ENCODE results near the gene FBF1. TPM values are rescaled to one million over a fixed set of nuclear protein-coding genes. Genes with fewer than 3 reads are reported as not detected.

FBF1 gene
- total and polyA plus RNA-seq, 9 donors = 5.1 to 9.1 (median 7.6) TPM

DNA sequence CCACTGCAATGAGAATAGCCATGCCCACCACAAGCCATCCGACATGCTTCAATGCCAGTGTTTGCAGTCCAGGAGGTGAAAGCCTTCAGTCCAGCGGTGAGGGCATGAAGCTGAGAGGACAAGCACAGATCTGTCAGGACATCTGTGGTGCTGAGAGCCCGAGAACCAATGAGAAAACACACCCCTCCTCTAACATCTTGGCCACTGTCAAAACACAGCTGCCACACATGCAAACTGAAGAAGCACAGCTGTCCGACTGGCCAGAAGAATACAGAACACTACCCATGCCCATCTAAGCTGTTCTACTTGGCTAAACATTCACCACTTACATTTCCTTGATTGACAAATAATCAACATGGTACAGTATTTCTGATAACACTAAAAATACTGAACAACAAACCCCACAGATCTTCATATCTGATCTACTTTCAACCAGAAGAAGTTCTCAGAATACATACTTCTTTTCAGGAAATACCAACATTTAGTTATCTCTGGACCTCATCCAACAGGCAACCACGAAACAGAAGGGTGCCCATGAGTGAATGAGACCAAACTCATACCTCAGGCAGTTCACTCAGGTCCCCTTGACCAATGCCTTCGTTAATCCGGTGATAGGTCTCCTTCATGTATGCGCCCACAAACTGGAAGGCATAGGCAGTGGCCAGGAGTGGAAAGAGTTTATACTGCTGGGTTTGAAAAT is 10.2 kb upstream of the FBF1 start:
- Histone ChIP-seq H3K27ac (ENCODE audit: low read length) (peak overlapping the region; percentile 31), H3K4me3 (ENCODE audit: low read length) (no peak overlapping the region), H3K36me3 (ENCODE audit: control insufficient read depth, insufficient read depth, low read length) (peaks cover 71% of the 10 kb centered on the region), H3K9me3 (replicated peaks; ENCODE audit: control insufficient read depth, low read depth, low read length) (no peaks in the 10 kb centered on the region), H3K4me1 (ENCODE audit: control insufficient read depth, insufficient read depth, low read length) (peaks cover 15% of the 10 kb centered on the region), H3K27me3 (ENCODE audit: control insufficient read depth, insufficient read depth, low read length) (no peaks in the 10 kb centered on the region)
- DNase-seq = peak; percentile 81
- 86% methylated on average over 5 of the region's 8 CpGs for WGBS (ENCODE audit: insufficient coverage)

DNA sequence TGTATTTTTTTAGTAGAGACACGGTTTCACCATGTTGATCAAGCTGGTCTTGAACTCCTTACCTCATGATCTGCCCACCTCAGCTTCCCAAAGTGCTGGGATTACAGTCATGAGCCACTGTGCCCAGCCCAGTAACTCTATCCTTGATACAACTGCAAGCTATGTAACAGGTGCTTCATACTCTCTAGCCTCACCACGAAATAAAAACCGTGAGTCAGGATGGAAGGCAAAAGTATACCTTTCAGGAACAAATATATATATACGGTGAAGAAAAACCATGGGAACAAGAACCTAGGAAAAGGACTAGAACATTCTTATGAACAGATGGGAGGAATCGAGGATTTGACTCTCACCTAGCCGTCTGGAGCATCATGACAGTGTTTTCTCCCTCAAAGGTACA is 9.6 kb upstream of the FBF1 start:
- Histone ChIP-seq H3K4me1 (ENCODE audit: control insufficient read depth, insufficient read depth, low read length) (peaks cover 16% of the 10 kb centered on the region), H3K36me3 (ENCODE audit: control insufficient read depth, insufficient read depth, low read length) (peaks cover 68% of the 10 kb centered on the region), H3K27ac (ENCODE audit: low read length) (no peak overlapping the region), H3K27me3 (ENCODE audit: control insufficient read depth, insufficient read depth, low read length) (no peaks in the 10 kb centered on the region), H3K4me3 (ENCODE audit: low read length) (no peak overlapping the region), H3K9me3 (replicated peaks; ENCODE audit: control insufficient read depth, low read depth, low read length) (no peaks in the 10 kb centered on the region)
- no peak for DNase-seq
- WGBS (ENCODE audit: insufficient coverage) = 87% methylated on average over 2 of the region's 6 CpGs

DNA sequence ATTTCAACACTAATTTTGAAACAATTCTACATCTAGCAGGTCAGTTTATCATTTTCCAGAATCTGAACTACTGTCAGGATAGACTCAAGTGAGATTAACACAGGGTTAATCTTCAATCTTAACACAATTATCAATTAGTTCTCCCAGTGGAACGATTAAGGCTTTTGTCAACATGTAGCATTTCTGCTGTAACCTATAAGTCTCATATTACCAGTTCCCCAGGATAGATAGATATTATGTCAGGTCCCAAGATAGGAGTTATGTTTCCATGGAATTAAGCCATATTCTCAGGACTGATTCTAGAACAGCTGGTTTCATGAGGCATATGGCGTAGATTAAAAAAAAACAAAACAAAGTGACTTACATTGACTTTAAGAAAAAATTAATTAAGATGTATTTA is 4.4 kb upstream of the FBF1 start:
- no CpG with 5 or more reads among the region's 2 CpGs for WGBS (ENCODE audit: insufficient coverage)

DNA sequence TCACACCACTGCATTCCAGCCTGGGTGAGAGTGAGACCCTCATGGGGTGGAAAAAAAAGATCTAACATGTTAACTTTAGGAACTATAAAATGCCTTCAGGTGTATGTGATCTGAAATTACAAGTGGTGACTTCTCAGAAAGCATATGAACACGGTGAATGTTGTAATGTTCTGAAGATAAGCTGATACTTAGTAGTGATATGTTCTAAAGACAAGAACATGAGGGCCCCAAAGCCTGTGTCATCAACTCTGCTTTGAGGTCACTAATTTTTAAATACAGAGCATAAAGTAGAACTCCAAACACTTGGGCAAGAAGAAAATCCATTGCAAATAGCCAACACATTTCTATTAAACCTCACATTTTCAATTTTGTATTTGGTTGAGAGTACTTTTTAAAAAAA is 2.6 kb upstream of the FBF1 start:
- Histone ChIP-seq H3K4me1 (ENCODE audit: control insufficient read depth, insufficient read depth, low read length) (peaks cover 12% of the 10 kb centered on the region), H3K36me3 (ENCODE audit: control insufficient read depth, insufficient read depth, low read length) (peaks cover 28% of the 10 kb centered on the region), H3K4me3 (ENCODE audit: low read length) (no peak overlapping the region), H3K27me3 (ENCODE audit: control insufficient read depth, insufficient read depth, low read length) (no peaks in the 10 kb centered on the region), H3K27ac (ENCODE audit: low read length) (no peak overlapping the region), H3K9me3 (replicated peaks; ENCODE audit: control insufficient read depth, low read depth, low read length) (no peaks in the 10 kb centered on the region)
- DNase-seq = no peak
- WGBS (ENCODE audit: insufficient coverage) = 100% methylated on average over 1 of the region's 1 CpG

More for the DNA sequence above, 4.4 kb upstream of the FBF1 start:
- Histone ChIP-seq H3K36me3 (ENCODE audit: control insufficient read depth, insufficient read depth, low read length) (peaks cover 43% of the 10 kb centered on the region), H3K27me3 (ENCODE audit: control insufficient read depth, insufficient read depth, low read length) (no peaks in the 10 kb centered on the region), H3K4me1 (ENCODE audit: control insufficient read depth, insufficient read depth, low read length) (peaks cover 13% of the 10 kb centered on the region), H3K4me3 (ENCODE audit: low read length) (no peak overlapping the region), H3K27ac (ENCODE audit: low read length) (no peak overlapping the region), H3K9me3 (replicated peaks; ENCODE audit: control insufficient read depth, low read depth, low read length) (no peaks in the 10 kb centered on the region)
- DNase-seq = peak; percentile 30

DNA sequence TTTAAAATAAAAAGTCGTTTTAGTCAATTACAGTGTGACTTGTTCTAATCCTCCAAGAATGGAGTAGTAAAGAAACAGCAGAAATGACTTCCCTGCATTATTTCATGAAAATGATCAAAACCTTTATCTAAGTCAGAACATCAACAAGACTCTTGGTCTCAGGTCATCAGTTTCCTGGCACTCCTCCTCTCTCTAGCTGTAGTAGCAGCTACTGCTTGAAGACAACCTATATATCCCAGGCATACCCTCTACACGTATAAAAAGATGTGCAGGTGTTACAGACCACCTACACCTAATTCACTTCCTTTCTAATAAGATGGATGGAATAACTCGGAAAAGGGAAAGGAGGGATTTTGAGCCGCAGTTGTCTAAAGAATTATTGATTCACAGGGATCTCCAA is 1.6 kb upstream of the FBF1 start:
- peaks cover 12% of the 10 kb centered on the region for H3K4me1 ChIP-seq (ENCODE audit: control insufficient read depth, insufficient read depth, low read length)

DNA sequence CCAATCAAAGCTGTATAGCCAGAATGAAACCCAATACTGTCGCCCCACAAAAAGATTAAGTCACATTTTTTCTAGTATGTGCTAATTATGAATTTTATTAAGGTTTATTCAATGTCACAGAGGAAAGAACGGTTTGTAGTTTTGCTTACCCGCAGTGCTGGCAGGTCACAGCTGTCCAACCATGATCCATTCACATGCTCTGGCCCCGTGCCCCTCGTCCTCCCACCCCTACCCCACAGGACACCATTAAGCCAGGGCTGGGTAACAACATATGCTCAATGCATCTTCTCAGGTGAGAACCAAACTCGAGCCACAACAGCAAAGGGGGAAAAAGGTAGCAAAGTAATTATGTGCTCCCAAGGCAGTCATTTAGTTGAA is 589 bp upstream of the FBF1 start:
- WGBS (ENCODE audit: insufficient coverage) = no CpG with 5 or more reads among the region's 6 CpGs
- peak; percentile 29 for DNase-seq
- peak overlapping the region; percentile 1 for H3K27ac ChIP-seq (ENCODE audit: low read length)
- peaks cover 12% of the 10 kb centered on the region for H3K4me1 ChIP-seq (ENCODE audit: control insufficient read depth, insufficient read depth, low read length)
- H3K36me3 ChIP-seq (ENCODE audit: control insufficient read depth, insufficient read depth, low read length) = peaks cover 13% of the 10 kb centered on the region
- no peaks in the 10 kb centered on the region for H3K27me3 ChIP-seq (ENCODE audit: control insufficient read depth, insufficient read depth, low read length)
- peak overlapping the region; percentile 80 for H3K4me3 ChIP-seq (ENCODE audit: low read length)
- H3K9me3 ChIP-seq (replicated peaks; ENCODE audit: control insufficient read depth, low read depth, low read length) = no peaks in the 10 kb centered on the region

More for the DNA sequence above, 1.6 kb upstream of the FBF1 start:
- WGBS (ENCODE audit: insufficient coverage) = no CpG with 5 or more reads among the region's 4 CpGs
- H3K27me3 ChIP-seq (ENCODE audit: control insufficient read depth, insufficient read depth, low read length) = no peaks in the 10 kb centered on the region
- no peaks in the 10 kb centered on the region for H3K9me3 ChIP-seq (replicated peaks; ENCODE audit: control insufficient read depth, low read depth, low read length)
- H3K27ac ChIP-seq (ENCODE audit: low read length) = no peak overlapping the region
- no peak for DNase-seq
- peaks cover 20% of the 10 kb centered on the region for H3K36me3 ChIP-seq (ENCODE audit: control insufficient read depth, insufficient read depth, low read length)
- H3K4me3 ChIP-seq (ENCODE audit: low read length) = no peak overlapping the region

DNA sequence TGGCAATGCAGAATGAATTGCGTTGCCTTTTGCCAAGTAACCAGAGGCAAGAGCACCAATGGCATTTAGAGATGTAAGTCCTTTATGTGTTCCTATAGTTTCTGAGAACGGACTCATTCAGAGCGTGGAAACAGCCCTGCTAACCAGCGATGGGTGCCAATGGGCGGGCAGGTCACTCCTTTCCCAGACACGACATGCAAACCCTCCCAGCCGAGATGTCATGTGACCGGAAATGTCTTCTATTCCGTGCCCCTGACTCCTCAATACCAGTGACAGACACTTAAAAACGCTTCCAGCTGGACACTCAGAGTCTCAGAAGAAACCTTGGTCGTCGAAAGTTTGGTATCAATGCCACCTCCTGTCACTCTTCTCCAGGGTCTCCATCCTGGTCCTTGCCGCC is 3.2 kb downstream of the FBF1 start:
- Histone ChIP-seq H3K4me1 (ENCODE audit: control insufficient read depth, insufficient read depth, low read length) (peaks cover 10% of the 10 kb centered on the region), H3K27me3 (ENCODE audit: control insufficient read depth, insufficient read depth, low read length) (no peaks in the 10 kb centered on the region)
- WGBS (ENCODE audit: insufficient coverage) = 84% methylated on average over 11 of the region's 13 CpGs

DNA sequence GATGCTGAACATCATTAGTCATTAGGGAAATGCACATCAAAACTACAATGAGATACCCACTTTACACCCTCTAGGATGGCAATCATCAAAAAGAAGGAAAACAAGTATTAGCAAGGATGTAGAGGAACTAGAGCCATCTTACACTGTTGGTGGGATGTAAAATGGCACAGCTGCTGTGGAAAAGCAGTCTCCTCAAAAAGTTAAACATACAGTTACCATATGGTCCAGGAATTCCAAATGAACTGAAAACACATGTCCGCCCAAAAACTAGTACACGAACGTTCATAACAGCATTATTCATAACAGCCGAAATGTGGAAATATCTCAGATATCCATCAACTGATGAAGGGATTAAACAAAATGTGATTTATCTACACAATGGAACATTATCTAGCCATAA is 7.0 kb downstream of the FBF1 start:
- no CpG with 5 or more reads among the region's 4 CpGs for WGBS (ENCODE audit: insufficient coverage)
- no peaks in the 10 kb centered on the region for H3K9me3 ChIP-seq (replicated peaks; ENCODE audit: control insufficient read depth, low read depth, low read length)
- DNase-seq = no peak
- H3K27me3 ChIP-seq (ENCODE audit: control insufficient read depth, insufficient read depth, low read length) = no peaks in the 10 kb centered on the region
- no peak overlapping the region for H3K4me3 ChIP-seq (ENCODE audit: low read length)
- H3K4me1 ChIP-seq (ENCODE audit: control insufficient read depth, insufficient read depth, low read length) = no peaks in the 10 kb centered on the region
- peaks cover 4% of the 10 kb centered on the region for H3K36me3 ChIP-seq (ENCODE audit: control insufficient read depth, insufficient read depth, low read length)
- H3K27ac ChIP-seq (ENCODE audit: low read length) = no peak overlapping the region

More for the DNA sequence above, 3.2 kb downstream of the FBF1 start:
- H3K9me3 ChIP-seq (replicated peaks; ENCODE audit: control insufficient read depth, low read depth, low read length) = no peaks in the 10 kb centered on the region
- H3K4me3 ChIP-seq (ENCODE audit: low read length) = no peak overlapping the region
- H3K36me3 ChIP-seq (ENCODE audit: control insufficient read depth, insufficient read depth, low read length) = peaks cover 3% of the 10 kb centered on the region
- no peak for DNase-seq
- no peak overlapping the region for H3K27ac ChIP-seq (ENCODE audit: low read length)

DNA sequence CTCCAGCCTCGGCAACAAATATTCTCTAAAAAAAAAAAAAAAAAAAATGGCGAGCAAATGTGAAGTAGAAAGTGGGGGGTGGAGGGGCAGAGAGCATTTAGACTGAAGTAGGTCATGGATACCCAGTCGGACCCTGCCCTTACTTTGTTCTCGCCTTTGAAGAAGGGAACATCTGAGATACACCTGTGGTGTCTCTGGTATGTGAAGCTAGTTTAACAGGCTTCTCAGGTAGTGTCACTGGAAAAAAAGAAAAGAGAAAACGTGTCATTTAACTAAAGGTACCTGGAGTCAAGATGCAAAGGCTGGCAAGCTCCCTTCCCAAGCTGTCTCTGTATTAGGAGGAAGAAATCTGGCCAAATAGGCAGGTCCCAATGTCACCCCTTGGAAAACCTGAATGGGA is 8.0 kb downstream of the FBF1 start:
- Histone ChIP-seq H3K4me1 (ENCODE audit: control insufficient read depth, insufficient read depth, low read length) (no peaks in the 10 kb centered on the region), H3K27ac (ENCODE audit: low read length) (no peak overlapping the region), H3K4me3 (ENCODE audit: low read length) (no peak overlapping the region), H3K36me3 (ENCODE audit: control insufficient read depth, insufficient read depth, low read length) (peaks cover 4% of the 10 kb centered on the region), H3K9me3 (replicated peaks; ENCODE audit: control insufficient read depth, low read depth, low read length) (no peaks in the 10 kb centered on the region), H3K27me3 (ENCODE audit: control insufficient read depth, insufficient read depth, low read length) (no peaks in the 10 kb centered on the region)
- 83% methylated on average over 3 of the region's 5 CpGs for WGBS (ENCODE audit: insufficient coverage)
- DNase-seq = no peak

DNA sequence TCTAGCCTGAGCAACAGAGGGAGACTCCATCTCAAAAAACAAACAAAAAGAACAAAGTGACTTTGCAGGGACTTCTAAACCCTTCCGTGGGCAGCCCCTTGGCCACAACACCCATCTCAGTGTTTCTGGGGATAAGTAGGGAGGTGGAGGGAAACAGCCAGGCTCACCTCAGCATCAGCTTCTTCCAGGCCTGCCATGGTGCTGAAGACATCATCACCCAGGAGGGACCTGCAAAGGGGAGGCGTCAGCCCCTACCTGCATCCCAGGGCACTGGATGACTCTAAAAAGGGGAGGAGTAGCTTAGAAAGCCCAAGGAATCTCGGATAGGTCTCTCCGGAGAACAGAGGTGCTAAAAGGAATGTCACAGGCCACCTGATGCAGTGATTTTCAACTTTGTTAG is 9.8 kb downstream of the FBF1 start:
- no peaks in the 10 kb centered on the region for H3K4me1 ChIP-seq (ENCODE audit: control insufficient read depth, insufficient read depth, low read length)
- H3K27me3 ChIP-seq (ENCODE audit: control insufficient read depth, insufficient read depth, low read length) = no peaks in the 10 kb centered on the region
- no peak for DNase-seq
- no peak overlapping the region for H3K27ac ChIP-seq (ENCODE audit: low read length)
- 100% methylated on average over 1 of the region's 4 CpGs for WGBS (ENCODE audit: insufficient coverage)
- no peaks in the 10 kb centered on the region for H3K9me3 ChIP-seq (replicated peaks; ENCODE audit: control insufficient read depth, low read depth, low read length)
- peaks cover 17% of the 10 kb centered on the region for H3K36me3 ChIP-seq (ENCODE audit: control insufficient read depth, insufficient read depth, low read length)
- no peak overlapping the region for H3K4me3 ChIP-seq (ENCODE audit: low read length)
